ENCODE results near the gene SHANK1.

GRCh38 chr19:50739914-50740426 lies 20.4 kb upstream of the SHANK1 start:
- no peak for TF ChIP-seq CTCF (IDR thresholded peaks at IDR 0.05; ENCODE audit: insufficient read depth, low read length, poor library complexity, severe bottlenecking)
- no peak for TF ChIP-seq EZH2phosphoT487 (conservative IDR thresholded peaks at IDR 0.05; ENCODE audit: low read length)

Measured in SU-DHL-6 (cell line).